Non-pigmented ciliary epithelial cell (primary cell): Measurements from ENCODE around the gene STK32B.

ENCODE experiments used
- DNase-seq: peaks from one replicate; pipeline ENCODE4 v3.0.0-alpha.2; 2010; ENCODE audit warnings: low read depth

Gene STK32B

DNA sequence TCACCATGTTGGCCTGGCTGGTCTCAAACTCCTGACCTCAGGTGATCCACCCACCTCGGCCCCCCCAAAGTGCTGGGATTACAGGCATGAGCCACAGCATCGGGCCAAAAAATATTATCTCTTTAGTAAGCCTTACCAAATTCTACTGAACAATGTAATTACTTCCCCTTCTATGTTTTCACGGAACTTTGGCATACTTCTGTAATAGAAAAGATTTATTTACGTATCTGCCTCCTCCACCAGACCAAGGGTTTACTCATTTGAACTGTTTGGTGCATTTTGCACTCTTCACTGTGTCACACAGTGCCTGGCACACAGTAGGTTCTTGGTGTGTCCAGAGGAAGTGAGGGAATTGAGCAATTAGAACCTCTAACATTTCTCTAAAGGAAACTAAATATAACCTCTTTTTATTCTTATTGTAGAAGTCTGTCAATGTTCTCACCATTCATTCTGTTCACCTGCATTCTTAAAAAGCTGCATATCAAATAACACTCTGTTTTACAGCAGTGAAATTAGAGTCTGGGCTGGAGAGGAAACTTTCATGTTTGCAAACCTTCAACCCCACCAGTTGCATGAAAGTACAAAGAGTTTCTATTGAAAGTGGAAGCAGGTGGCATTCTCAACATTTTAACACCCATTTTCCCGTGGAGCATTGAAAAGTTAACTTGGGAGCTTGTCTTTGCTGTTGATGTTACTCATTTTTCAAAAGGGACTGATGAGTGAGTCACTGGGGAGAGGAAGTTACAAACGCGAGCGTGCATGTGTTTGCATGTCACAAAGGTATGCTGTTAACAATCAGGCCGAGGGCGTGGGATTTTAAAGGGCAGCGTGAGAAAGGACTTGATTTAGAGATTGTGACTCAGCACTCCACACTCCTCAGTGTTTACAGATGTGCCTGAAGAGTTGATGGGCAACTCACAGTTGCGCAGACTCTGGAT, 314.1 kb downstream of the STK32B start:
- no peak for DNase-seq

DNA sequence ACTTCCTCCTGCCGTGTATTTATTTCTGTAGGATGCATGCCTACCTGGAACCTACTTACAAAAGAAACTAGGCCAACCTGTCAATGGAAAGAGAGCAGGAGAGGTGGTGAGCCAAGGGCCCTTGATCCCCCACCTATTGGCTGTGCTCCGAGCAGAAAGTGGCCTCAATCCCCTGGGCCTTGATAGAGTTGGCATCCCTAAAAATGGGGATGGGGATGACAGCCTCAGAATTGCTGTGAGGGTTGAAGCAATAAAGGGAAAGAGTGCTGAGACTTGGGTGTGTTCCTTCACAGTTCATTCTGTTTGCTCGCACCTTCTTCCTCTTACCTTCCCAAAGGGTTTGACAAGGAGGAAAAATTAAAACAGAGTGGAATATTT, 314.7 kb downstream of the STK32B start:
- DNase-seq = no peak

DNA sequence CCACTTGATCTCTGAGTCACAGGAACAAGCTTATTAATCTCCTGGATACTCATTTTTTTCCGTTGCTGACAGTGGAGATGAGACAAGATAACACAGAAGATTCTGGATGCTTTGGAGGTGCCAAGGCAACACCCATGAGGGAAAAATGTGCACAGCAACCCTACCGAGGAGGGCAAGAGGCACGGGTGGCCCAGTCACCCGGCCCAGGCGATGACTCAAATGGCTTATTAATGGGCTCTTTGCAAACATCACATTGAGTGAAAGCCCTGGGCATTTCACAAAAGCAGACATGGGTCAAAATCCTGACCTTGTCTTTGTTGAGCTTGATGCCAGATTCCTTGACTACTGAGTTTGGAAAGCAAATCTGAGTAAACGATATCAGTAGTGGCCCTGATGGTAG, 315.1 kb downstream of the STK32B start:
- no peak for DNase-seq

DNA sequence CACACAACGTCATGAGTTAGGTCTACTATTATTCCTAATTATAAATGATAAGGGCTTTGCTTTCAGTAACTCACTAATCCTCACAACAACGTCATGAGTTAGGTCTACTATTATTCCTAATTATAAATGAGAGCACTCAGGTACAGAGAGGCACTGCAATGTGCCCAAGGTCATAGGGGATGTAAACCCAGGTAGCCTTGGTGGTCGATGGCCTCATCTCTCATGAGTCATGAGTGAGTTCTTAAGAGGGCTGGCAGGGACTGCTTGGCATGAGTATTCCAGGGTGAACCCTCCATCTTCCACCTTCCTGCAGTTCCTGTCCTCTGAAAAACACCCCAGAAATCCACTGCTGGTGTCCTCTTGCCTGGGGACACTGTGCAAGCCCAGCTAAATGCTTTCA, 317.1 kb downstream of the STK32B start:
- DNase-seq = no peak

DNA sequence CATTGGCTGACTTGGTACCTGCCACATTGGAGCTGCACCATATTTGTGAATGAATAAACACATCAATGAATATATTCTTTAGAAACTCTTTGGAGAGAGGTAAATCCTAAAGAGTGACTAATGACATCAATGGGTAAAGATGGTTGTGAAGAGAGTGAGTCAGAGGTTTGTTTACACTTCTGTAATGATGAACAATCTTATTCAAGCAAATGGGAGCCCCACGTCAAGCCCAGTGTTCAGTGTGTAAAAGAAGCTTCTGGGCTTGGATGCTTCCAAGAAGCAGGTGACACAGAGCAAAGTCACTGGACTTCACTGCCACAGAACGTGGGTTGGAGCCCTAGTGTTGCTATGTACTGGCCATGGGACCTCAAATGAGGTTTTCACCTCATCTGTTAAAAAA, 319.0 kb downstream of the STK32B start:
- DNase-seq = no peak

DNA sequence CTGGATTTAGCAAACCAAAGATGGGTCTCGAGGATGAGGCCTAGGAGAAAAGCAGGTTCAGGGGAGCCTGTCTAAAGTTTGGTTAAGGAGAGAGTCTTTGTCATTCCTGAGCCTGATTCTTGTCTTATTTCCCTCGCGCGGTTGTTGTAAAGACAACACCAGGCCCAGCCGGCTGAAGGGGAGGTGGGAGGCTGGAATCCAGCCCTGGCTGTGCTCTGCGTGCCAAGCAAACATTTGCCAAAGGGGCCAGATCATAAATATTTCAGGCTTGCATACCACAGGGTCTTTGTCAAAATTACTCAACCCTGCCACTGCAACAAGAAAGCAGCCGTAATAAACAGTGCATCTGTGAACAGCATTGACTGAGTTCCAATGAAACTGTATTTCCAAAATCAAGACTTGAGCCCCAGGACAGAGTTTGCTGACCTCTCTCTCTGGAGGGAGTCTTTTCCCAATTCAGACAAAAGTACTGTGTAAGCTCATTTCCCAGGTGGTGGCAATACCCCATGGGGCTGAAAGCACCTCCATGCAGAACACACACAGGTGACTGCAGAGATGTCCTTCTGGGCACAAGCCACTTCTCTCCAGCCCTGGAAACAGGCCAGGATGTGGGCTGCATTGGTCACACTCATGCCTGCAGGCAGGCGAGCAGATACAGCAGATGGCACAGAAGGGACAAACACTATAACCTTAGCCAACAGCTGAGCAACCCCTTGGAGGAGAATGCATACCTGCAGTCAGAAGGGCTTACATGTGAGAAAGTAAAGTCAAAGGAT, 320.3 kb downstream of the STK32B start:
- no peak for DNase-seq

DNA sequence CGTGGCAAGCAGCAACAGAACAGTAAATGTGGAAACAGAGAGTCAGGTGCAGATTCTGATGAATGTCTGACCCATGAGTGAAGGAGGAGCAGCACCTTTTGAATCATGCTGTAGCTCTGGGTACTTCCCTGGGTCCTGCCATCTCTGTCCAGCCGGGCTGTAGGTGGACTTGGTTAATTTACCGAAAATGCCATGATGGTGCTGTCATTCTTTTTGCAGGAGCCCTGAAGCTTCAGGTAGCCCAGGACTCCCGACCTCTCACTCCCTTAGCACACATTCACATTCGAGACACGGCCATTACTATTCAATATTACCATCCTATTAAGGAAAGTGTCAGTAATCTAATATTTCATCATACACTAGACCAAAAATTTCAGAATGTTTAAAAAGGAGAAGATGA, 320.9 kb downstream of the STK32B start:
- DNase-seq = no peak

DNA sequence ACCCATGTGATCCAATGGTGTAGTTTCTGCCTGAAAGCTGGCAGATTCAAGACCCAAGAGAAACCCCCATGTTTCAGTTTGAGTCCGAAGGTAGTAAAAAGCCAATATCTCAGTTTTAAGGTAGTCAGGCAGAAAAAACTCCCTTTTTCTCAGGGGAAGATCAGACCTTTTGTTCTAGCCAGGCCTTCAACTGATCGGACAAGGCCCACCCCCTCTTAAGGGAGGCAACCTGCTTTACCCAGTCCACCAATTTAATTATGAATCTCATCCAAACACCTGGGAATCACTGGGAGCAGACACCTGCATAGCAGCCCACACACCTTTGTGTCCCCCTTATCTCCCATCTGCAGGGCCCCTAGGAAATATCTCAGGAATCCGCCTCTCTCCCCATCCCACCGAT, 322.0 kb downstream of the STK32B start:
- no peak for DNase-seq

DNA sequence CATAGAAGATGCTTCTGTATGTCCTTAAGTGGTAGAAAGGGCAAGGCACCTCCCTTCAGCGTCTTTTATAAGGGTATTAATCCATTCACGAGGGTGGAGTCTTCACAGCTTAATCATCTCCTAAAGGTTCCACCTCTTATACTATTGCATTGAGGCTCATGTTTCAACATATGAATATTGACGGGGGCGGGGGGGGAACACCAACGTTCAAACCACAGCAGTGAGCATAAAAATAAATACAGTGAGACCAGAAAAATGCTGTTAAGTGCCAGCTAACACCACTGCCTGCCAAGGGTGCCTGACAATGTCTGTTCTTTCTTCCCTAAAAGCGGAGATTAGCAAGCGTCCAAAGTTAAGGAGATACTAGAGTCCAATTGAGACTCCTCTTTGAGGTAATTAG, 323.3 kb downstream of the STK32B start:
- DNase-seq = no peak

DNA sequence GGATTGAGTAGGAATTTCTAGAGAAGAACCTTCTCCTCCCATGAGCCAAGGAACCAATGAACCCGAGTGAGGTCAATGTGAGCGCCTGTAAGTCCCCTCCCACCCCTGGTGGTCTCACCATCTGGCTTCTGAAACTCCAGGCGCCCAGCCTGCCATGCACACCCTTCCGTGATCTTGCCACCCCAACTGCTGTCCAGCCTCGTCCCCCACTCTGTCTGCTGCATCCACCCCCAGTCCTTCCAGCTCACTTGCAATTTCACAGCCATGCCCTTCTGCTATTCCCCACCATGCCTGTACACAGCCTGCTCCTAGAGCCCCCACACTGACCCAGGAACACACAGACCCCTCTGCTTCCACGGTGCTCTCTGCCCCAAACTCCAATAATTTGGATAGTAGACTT, 323.7 kb downstream of the STK32B start:
- no peak for DNase-seq

DNA sequence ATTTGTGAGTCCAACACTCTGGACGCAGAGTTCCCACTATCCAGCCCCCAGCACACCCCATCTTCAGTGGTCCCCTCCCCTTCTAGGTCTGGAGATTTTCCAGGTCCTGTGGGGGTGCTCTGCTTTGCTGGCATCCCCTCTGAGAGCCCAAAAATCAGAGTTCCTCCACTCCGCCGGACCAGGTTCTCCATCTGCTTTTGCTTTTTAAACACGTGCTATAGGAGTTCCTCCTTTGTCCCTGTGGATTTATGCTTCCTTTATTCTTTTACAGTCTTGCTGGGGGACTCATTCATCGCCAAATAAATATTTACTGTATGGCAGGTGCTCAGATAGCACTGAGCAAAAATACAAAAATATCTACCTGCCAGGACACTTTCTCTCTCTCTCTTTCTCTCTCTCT, 324.7 kb downstream of the STK32B start:
- DNase-seq = no peak

DNA sequence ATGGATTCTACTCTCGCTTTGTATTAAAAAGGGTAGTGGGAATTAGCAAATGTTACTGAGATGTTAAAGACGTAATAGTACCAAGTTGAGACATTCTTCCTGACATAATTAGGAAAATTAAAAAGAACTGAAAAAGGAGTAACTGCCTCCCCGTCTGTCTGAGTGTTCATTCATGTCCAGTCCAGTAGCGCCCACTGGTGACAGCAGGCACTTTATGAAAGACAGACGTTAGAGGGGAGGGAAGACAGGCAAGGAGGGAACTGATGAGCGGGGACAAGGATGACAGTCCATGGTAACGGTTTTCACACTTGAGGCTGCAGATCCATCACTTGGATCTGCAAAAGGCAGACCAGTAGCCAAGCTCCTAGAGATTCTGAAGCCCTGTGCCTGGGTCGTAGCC, 326.7 kb downstream of the STK32B start:
- no peak for DNase-seq

DNA sequence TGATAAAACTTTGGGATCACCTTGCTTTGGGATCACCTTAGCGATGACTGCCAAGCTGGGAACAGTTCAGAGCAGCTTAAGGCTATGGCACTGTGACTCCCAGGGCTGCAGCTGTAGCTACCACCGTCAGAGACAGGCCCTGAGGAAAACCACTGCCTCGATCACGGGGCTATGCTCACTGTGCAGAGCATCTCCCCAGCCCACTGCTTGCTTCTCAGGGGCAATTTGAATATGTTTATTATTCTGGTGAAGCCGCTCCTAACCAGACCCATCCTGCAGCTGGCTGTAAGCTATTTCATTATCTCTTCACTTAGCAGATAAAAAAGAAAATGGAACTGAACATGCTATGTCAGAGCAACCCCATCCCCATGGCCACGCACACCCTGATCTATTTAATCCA, 328.6 kb downstream of the STK32B start:
- DNase-seq = no peak

DNA sequence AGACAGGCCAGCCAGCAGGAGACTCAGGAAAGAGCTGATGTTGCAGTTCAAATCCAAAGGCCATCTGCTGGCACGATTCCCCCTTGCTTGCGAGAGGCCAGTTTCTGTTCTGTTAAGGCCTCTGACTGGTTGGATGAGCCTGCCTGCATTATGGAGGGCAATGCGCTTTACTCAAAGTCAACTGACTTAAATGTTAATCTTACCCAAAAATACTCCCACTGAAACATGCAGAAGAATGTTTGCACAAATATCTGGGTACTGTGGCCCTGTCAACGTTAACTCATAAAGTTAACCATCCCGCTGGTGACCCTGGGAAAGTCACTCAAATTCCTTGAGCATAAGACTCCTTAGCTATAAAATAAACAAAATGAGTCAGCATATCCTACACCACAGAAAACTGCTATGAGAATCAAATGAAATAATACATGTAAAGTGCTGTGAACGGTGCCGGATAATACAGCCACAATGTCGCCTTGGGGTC, 330.7 kb downstream of the STK32B start:
- DNase-seq = no peak

DNA sequence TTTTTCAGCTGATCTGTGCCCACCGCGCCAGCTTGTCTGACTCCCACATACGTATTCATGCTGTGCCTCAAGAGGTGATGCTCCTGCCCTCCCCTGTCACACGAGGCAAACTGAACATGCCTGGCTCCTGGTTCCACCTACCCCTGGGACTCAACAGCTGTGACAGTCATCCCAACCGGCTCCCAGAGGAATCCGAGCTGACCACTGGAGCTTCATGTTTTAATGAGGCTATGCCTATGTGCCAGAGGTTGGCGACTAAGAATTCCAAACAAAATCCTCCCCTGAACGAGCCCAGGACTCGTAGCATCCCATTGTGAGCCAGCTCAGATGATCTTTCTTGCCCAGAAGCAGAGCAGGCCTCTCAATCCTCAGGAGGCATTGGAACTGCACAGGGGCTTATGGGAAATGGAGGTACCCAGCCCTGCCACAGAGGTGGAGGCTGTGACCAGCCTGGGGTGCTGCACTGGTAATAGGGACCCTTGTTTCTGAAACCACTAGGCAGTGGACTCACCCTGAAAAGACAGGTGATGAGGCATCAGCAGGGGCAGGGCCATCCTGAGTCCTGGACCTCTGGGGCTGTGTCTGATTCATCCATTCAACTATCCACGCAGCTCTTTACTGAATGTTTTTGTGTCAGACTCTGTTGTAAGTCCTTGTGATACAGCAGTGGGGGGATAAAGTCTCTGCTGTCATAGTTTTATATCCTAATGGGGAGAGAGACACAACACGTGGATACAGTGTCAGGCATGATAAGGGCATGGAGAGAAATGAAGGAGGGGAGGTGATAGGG, 332.1 kb downstream of the STK32B start:
- DNase-seq = no peak

DNA sequence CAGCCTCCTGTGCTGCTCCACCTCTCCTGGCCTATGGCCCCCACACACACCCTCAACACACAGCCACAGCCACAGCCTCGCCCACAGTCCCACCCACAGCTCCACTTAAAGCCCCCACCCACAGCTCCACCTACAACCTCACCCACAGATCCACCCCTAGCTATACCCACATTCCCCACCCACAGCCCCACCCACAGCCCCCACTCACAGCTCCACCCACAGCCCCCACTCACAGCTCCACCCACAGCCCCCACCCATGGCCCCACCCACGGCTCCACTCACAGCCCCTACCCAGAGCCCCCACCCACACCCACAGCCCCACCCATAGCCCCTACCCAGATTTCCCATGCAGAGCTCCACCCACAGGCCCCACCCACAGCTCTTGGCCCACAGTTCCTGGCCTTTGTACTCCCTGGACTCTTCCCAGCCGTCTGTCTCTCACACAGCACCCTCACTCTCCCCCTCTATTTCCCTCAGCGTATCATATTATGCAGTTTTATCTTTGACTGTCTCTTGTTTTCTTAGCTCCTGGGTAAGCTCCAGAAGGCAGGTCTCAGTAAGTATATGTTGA, 334.5 kb downstream of the STK32B start:
- DNase-seq = no peak

DNA sequence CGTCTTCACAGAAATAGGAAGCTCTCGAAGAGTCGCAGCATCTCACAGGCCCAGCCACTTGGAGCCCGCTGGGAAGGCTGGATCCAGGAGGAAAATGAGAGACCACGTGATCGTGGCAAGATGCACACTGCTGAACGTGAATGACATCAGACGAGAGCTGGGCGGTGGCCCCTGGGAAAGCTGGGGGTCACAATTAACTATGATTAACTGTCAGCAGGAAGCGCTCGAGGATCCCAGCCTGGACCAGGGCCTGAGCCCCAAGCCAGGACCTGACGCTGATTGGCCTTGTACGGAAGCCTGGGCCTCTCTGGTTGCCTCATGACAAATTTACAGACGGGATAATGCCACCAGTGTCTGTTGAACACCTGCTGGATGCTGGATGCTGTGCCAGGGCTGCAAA, 335.6 kb downstream of the STK32B start:
- DNase-seq = no peak

DNA sequence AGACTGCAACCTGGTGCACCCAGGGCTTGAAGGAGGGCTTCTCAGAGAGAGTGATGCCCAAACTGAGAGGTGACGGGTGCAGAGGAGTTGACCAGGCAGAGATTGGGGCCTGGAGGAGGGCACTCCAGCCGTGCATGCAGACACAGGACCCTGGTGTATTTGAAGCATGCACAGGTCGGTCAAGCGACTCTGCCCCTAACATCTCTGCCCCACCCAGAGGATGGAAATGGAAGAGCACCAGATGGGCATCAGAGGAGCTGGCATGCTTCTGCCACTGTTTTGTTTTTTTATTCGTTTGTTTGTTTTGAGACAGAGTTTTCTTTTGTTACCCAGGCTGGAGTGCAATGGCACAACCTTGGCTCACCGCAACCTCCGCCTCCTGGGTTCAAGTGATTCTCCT, 336.2 kb downstream of the STK32B start:
- DNase-seq = no peak

DNA sequence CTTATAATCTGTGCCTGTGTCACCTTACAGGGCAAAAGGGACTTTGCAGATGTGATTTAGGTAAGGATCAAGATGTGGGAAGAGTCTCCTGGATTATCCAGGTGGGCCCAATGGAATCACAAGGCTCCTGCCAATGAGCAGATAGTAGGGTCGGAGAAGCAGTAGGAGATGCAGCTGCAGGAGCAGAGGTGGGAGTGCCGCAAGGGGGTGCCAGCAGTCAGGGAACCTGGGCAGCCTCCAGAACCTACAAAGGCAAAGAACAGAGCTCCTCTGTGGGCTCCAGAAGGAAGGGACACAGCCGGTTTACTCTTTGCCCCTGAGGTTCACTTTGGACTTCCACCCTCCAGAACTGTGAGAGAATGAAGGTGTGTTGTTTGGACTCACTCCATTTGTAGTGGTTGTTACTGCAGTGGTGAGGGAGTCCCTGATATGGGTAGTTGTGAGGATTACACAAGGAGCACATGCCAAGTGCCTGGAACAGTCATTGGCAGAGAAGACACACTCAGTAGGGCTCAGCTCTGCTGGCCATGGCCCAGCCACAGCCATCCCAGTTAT, 338.6 kb downstream of the STK32B start:
- no peak for DNase-seq

DNA sequence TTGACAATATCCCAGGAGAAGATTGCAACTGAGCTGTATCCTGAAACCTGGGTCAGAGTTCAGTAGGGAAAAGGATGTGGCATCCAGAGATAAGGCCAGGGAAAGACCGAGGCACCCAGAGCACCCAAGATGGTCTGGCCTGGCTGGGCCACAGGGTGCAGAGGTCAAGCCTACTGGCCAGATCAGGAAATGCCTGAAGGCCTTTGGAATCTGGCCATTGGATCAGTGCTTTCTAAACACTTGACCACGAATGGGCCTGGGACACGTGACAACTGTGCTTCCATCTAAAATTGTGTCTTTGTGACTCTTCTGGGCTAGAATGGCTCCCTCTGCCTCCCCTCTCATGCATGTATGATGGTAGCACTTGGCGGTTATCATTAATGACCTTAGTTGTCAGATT, 340.2 kb downstream of the STK32B start:
- DNase-seq = no peak

DNA sequence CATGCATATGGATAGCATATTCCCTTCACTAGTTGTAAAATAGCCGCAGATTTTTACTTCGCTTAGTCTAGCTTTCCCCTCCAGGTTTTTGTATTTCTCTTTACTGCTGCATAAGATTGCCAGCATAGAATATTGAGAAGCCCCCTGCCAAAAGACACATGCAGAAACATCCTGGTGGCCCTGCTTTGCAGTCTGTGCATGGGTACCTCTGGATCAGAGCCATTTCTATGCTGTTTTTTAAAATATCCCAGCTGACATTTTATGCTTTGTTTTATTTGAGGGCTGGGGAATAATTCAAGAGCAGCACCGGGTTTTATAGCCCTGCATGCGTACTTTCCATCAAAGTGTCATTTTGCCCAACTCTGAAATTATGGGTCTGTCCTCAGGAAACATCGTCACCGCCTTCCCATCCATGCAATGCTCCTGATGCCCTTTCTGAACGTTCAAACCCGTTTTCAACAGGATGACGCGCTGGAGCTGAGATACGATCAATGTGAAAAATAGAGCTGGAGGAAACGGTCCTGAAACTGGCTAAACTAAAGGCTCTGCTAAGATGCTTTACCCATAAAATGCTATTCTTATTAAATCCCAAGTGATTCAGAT, 342.7 kb downstream of the STK32B start:
- no peak for DNase-seq
